Upper lobe of left lung (tissue), 6 donors: ENCODE measurements around the gene GRK3. TPM values are rescaled to one million over a fixed set of nuclear protein-coding genes. Genes with fewer than 3 reads are reported as not detected.
"Not testable (repeated sequence)": the region's sequence is repeated elsewhere in the genome, so short reads cannot be mapped to it uniquely, and the experiment has no call there.

Source experiments
- ATAC-seq, 2 donors: fragments of 200-7000 bp; cut with Tn5 transposase; one replicate each; pipeline ENCODE4 v1.9.1; 2022; ENCODE audit warnings: mild to moderate bottlenecking in 2 of 2, moderate library complexity in 2 of 2; ENCODE audit not compliant: low FRiP score in 2 of 2
- DNase-seq, 2 donors: peaks; one replicate each; pipeline ENCODE4 v3.0.0-alpha.2; 2019 to 2020
- H3K27ac ChIP-seq, 4 donors: fragments of 200-600 bp; sonication (generic); one replicate each; pipeline ENCODE4 v1.5.1; 2016 to 2019
- H3K27me3 ChIP-seq, 4 donors: fragments of 200-600 bp; sonication (generic); one replicate each; pipeline ENCODE4 v1.5.1; 2017 to 2019
- H3K36me3 ChIP-seq, 4 donors: fragments of 200-600 bp; sonication (generic); one replicate each; pipeline ENCODE4 v1.5.1; 2016 to 2019
- H3K4me1 ChIP-seq, 4 donors: fragments of 200-600 bp; sonication (generic); one replicate each; pipeline ENCODE4 v1.5.1; 2018 to 2019
- H3K4me3 ChIP-seq, 4 donors: fragments of 200-600 bp; sonication (generic); one replicate each; pipeline ENCODE4 v1.5.1; 2017 to 2019; ENCODE audit warnings: mild to moderate bottlenecking in 2 of 4, moderate library complexity in 1 of 4
- H3K9me3 ChIP-seq, 4 donors: fragments of 200-600 bp; sonication (generic); one replicate each; pipeline ENCODE4 v1.5.1; 2018 to 2019
- CTCF ChIP-seq, 6 experiments: fragments of 450-650 bp in 4 of 6; fragments of 200-600 bp in 2 of 6; sonication (generic) in 2 of 6; IDR thresholded peaks; one replicate each; pipeline ENCODE4 v1.5.1; 2016 to 2019; ENCODE audit warnings: antibody characterized with exemption in 6 of 6
- EP300 ChIP-seq, 4 donors: sonication (generic); formaldehyde crosslinking; IDR thresholded peaks; one replicate each; pipeline ENCODE4 v1.5.1; 2017; ENCODE audit warnings: antibody characterized with exemption in 4 of 4, control low read depth in 2 of 4
- POLR2A ChIP-seq, 4 donors: fragments of 450-650 bp; IDR thresholded peaks; one replicate each; pipeline ENCODE4 v1.5.1; 2016 to 2017; ENCODE audit warnings: antibody characterized with exemption in 4 of 4, mild to moderate bottlenecking in 2 of 4
- POLR2AphosphoS5 ChIP-seq, 2 donors: sonication (generic); formaldehyde crosslinking; IDR thresholded peaks; one replicate each; pipeline ENCODE4 v1.5.1; 2017; ENCODE audit warnings: antibody characterized with exemption in 2 of 2
- WGBS, 2 donors: methylation state at CpG; one replicate each; pipeline ENCODE4 v1.1.5; 2017 to 2018; 5-methylcytosine and 5-hydroxymethylcytosine counted together
- total RNA-seq, 6 donors: library from RNA; depleted of rRNA in 4 of 6; stranded (reverse); fragments of >200 nt in 4 of 6; gene quantifications; one replicate each; pipeline versions ENCODE4 v1.1.0 to v1.2.1, GENCODE V29; 2016 to 2021
- donor health status: DM: no; HTN: no; CAD: no; lungs with moderate emphysema.
- donor health status: DM: no; HTN: yes; CAD: no; lungs with severe emphysema.

Gene GRK3
- total RNA-seq, result 10 to 100 TPM; 16.0 to 25.2 (median 21.6) TPM

- ATAC-seq (peak; percentile 82 to 88), DNase-seq (peak; percentile 84)
- peak within 1 kb of the TSS; percentile 72 to 85 (median 84) for H3K27ac ChIP-seq
- peak within 1 kb of the TSS; percentile 85 to 97 (median 88) for H3K4me3 ChIP-seq
- peak in 1 of 2 donors; percentile 32 for TF ChIP-seq POLR2AphosphoS5 (IDR thresholded peaks at IDR 0.05)
- peak in 1 of 4 donors; percentile 82 for TF ChIP-seq POLR2A (IDR thresholded peaks at IDR 0.05)
- no peak for TF ChIP-seq EP300 (IDR thresholded peaks at IDR 0.05)
- no peak for TF ChIP-seq CTCF (IDR thresholded peaks at IDR 0.05)
- peaks cover 12 to 32% (median 16%) of the 10 kb centered on the region in 4 donors for H3K4me1 ChIP-seq
- no peaks in the 10 kb centered on the region for H3K9me3 ChIP-seq
- no peaks in the 10 kb centered on the region for H3K27me3 ChIP-seq
- 1 to 2% methylated on average over 18 to 22 of the region's 73 CpGs for WGBS, 2 donors
- H3K36me3 ChIP-seq, result no peaks in the 10 kb centered on the region
Measured at GRCh38 chr22:25564320-25564978, at the start of gene GRK3. Gene GRK3, plus strand, starts transcription at chr22:25564675. Its CDS starts 366 bp downstream, at chr22:25565041.

- Histone ChIP-seq H3K9me3 (no peaks in the 10 kb centered on the region), H3K4me1 (no peaks in the 10 kb centered on the region), H3K4me3 (no peak overlapping the region), H3K36me3 (no peaks in the 10 kb centered on the region), H3K27me3 (no peaks in the 10 kb centered on the region), H3K27ac (no peak overlapping the region)
- DNase-seq (no peak), ATAC-seq (no peak)
- TF ChIP-seq EP300 (IDR thresholded peaks at IDR 0.05) (no peak), POLR2AphosphoS5 (IDR thresholded peaks at IDR 0.05) (no peak), POLR2A (IDR thresholded peaks at IDR 0.05) (no peak), CTCF (IDR thresholded peaks at IDR 0.05) (no peak)
- 87 to 92% methylated on average over 12 of the region's 12 CpGs for WGBS, 2 donors
Measured at GRCh38 chr22:25518000-25518663, 46.3 kb upstream of the GRK3 start.

DNA sequence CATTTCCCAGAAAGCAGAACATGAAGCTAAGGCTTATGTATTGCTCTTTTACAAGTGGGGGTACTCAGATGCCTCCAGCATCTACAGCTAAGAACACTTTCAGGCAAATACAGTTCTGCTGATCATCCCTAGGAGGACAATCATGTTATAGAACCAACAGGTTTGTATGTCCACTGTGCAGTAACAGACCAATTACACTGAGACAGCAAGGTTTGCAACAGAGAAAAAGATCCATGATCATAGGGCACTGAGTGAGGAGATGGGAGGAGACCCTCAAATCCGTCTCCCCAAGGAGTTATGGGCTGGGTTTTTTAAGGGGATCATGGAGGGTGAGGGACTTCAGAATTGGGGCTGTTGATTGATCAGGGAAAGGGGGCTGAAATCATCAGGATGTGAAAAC, 39.1 kb upstream of the GRK3 start:
- no peak for ATAC-seq
- H3K27me3 ChIP-seq, result no peaks in the 10 kb centered on the region
- TF ChIP-seq EP300 (IDR thresholded peaks at IDR 0.05), result no peak
- no peak for TF ChIP-seq POLR2A (IDR thresholded peaks at IDR 0.05)
- no peak for TF ChIP-seq CTCF (IDR thresholded peaks at IDR 0.05)
- no peak for TF ChIP-seq POLR2AphosphoS5 (IDR thresholded peaks at IDR 0.05)

DNA sequence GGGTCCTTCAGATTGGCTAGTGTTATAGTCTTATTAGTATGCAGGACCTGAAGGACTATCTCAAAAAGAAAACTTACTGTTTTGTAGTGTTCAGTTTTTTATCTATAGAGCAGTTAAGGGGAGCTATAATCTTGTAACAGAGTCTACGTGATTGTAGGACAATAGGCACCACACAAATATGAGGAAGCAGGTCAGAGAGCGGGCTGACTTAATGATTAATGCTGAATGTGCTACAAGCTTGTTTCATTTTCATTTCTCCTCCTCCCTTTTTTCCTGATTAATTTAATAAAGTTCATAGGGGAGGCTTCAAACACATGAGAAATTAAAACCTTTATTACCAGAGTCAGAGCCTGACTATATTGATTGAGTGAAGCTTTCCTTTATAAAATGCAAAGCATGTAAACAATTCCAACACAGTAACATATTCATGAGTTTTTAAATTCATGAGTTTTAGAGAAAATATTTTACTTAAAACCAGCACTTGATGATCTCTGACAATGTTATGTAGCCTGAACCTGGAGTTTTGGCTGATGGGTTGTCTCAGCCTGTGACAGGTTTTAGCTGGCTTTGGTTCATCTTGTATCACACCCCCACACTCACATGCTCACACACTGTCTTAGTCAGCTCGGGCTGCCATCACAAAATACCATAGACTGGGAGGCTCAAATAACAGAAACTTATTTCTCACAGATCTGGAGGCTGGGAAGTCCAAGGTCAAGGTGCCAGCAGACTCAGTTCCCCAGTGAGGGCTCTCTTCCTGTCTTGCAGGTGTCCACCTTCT, 38.5 kb upstream of the GRK3 start:
- not testable (repeated sequence) for ATAC-seq, H3K4me1 ChIP-seq, H3K4me3 ChIP-seq, H3K36me3 ChIP-seq, H3K27ac ChIP-seq, DNase-seq, H3K27me3 ChIP-seq
- 60 to 85% methylated on average over 2 to 3 of the region's 3 CpGs for WGBS, 2 donors
- H3K9me3 ChIP-seq, result peaks cover 0 to 11% (median 6%) of the 10 kb centered on the region in 4 donors

More for the DNA sequence above, 39.1 kb upstream of the GRK3 start:
- Histone ChIP-seq H3K4me3 (no peak overlapping the region), H3K4me1 (no peaks in the 10 kb centered on the region), H3K36me3 (no peaks in the 10 kb centered on the region), H3K9me3 (peaks cover 0 to 11% (median 6%) of the 10 kb centered on the region in 4 donors), H3K27ac (no peak overlapping the region)
- DNase-seq, result no peak
- 72 to 81% methylated on average over 1 of the region's 1 CpG for WGBS, 2 donors

DNA sequence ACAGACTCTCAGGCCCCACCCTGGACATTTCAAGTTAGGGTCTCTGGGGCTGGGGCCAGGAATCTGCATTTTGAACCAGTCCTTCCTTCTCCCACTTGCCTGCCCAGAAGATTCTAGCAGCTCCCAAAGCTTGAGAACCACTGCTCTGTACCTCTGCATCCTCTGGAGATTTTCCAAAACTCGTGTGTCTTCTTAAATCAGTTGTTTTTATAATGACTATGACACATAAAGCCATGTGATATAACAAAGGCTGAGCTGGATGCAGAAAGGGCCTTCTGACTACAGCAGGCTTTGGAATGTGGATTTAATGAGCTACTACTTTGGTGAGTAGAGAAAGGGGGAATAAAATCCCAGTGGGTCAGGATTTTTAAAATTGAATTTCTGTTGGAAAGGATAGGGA, 37.5 kb upstream of the GRK3 start:
- WGBS, 2 donors, result 6 to 28% methylated on average over 1 of the region's 1 CpG
- H3K9me3 ChIP-seq, result peaks cover 0 to 11% (median 6%) of the 10 kb centered on the region in 4 donors
- H3K27me3 ChIP-seq, H3K27ac ChIP-seq, H3K4me3 ChIP-seq, ATAC-seq, H3K4me1 ChIP-seq, DNase-seq, H3K36me3 ChIP-seq: not testable (repeated sequence)

- not testable (repeated sequence) for H3K4me1 ChIP-seq, H3K27ac ChIP-seq, H3K27me3 ChIP-seq, H3K36me3 ChIP-seq, DNase-seq, ATAC-seq, H3K4me3 ChIP-seq
- 67 to 91% methylated on average over 3 of the region's 3 CpGs for WGBS, 2 donors
- H3K9me3 ChIP-seq, result peaks cover 0 to 11% (median 6%) of the 10 kb centered on the region in 4 donors
Measured at GRCh38 chr22:25528068-25528467, 36.4 kb upstream of the GRK3 start.

GRCh38 chr22:25529059-25529458, 35.4 kb upstream of the GRK3 start:
- H3K4me3 ChIP-seq, H3K36me3 ChIP-seq, ATAC-seq, H3K27me3 ChIP-seq, H3K4me1 ChIP-seq, DNase-seq, H3K27ac ChIP-seq: not testable (repeated sequence)
- WGBS, 2 donors, result 72 to 81% methylated on average over 1 of the region's 1 CpG
- H3K9me3 ChIP-seq, result peaks cover 0 to 11% (median 6%) of the 10 kb centered on the region in 4 donors

DNA sequence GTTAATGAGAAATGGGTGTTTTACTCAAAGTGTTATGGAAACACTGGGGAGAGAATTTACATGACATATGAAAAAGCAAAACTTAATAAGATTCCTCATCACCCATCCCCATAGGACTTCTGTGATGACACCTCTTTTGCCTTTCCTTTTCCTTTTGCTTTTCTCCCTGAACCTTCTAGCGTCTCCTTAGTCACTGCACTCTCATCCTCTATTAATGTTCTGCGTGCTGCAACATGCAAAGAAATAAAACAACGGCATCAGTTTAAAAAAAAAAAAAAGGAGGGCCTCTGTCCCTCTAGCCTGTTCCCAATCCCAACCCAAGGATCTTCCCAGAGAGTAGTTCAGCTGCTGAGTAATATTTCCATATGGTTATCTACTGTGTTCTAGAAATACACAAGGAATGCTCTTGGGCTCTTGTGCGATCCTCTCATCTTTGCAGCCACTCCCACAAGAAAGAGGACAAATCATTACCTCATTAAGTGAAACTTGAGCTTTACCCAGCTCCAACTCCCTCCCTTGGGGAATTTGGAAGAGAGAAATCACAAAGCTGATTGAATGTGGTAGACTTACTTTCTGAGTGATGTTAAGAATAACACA, 34.8 kb upstream of the GRK3 start:
- DNase-seq, H3K36me3 ChIP-seq, H3K27me3 ChIP-seq, ATAC-seq, H3K27ac ChIP-seq, H3K4me1 ChIP-seq, H3K4me3 ChIP-seq: not testable (repeated sequence)
- H3K9me3 ChIP-seq, result peaks cover 0 to 11% (median 6%) of the 10 kb centered on the region in 4 donors
- WGBS, 2 donors, result 78 to 85% methylated on average over 4 of the region's 4 CpGs
